RKO (cell line): Measurements from ENCODE around the gene STS.

ENCODE experiments used
- DNase-seq: peaks from one replicate; pipeline ENCODE4 v3.0.0-alpha.2; 2016; ENCODE audit warnings: low spot score

STS gene

GRCh38 chrX:7188672-7189071 is 41.2 kb downstream of the STS start:
- no peak for DNase-seq

- DNase-seq: no peak
Measured at GRCh38 chrX:7190157-7190556, 42.6 kb downstream of the STS start.

GRCh38 chrX:7191681-7192110 is 44.2 kb downstream of the STS start:
- DNase-seq: no peak

GRCh38 chrX:7192871-7193270 is 45.4 kb downstream of the STS start:
- DNase-seq: no peak

GRCh38 chrX:7194606-7195005 is 47.1 kb downstream of the STS start:
- no peak for DNase-seq
